Gastrocnemius medialis (tissue), 4 donors: ENCODE measurements around the gene ITGB3BP.

Experiments
- CTCF ChIP-seq, 5 experiments: fragments of 450-650 bp in 3 of 5; fragments of 200-600 bp in 2 of 5; sonication (generic) in 2 of 5; IDR thresholded peaks in 4 of 5; conservative IDR thresholded peaks in 1 of 5; 1 replicate in 4 of 5; 2 replicates in 1 of 5; pipeline ENCODE4 v1.5.1; 2016 to 2019; ENCODE audit warnings: antibody characterized with exemption in 5 of 5, mild to moderate bottlenecking in 3 of 5, moderate library complexity in 3 of 5
- POLR2A ChIP-seq, 2 donors: fragments of 450-650 bp; IDR thresholded peaks; one replicate each; pipeline ENCODE4 v1.6.1; 2017; ENCODE audit warnings: antibody characterized with exemption in 2 of 2, mild to moderate bottlenecking in 2 of 2, moderate library complexity in 2 of 2

- no peak for TF ChIP-seq CTCF (IDR thresholded peaks at IDR 0.05 in 4 of 5, conservative IDR thresholded peaks at IDR 0.05 in 1 of 5)
- no peak for TF ChIP-seq POLR2A (IDR thresholded peaks at IDR 0.05)
Measured at GRCh38 chr1:63480057-63480456, 43.0 kb downstream of the ITGB3BP start.
